DMS53 treated with DMSO at 0.1 percent for 48 hours (cell line): ENCODE measurements around the gene SEC22C.
"Not testable (repeated sequence)": the region's sequence is repeated elsewhere in the genome, so short reads cannot be mapped to it uniquely, and the experiment has no call there.

Source experiments
- DNase-seq: peaks from one replicate; lab custom pipeline; 2025; ENCODE audit not compliant: unreplicated experiment; lab: John Stamatoyannopoulos, UW

Gene SEC22C, protein sequence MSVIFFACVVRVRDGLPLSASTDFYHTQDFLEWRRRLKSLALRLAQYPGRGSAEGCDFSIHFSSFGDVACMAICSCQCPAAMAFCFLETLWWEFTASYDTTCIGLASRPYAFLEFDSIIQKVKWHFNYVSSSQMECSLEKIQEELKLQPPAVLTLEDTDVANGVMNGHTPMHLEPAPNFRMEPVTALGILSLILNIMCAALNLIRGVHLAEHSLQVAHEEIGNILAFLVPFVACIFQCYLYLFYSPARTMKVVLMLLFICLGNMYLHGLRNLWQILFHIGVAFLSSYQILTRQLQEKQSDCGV

DNA sequence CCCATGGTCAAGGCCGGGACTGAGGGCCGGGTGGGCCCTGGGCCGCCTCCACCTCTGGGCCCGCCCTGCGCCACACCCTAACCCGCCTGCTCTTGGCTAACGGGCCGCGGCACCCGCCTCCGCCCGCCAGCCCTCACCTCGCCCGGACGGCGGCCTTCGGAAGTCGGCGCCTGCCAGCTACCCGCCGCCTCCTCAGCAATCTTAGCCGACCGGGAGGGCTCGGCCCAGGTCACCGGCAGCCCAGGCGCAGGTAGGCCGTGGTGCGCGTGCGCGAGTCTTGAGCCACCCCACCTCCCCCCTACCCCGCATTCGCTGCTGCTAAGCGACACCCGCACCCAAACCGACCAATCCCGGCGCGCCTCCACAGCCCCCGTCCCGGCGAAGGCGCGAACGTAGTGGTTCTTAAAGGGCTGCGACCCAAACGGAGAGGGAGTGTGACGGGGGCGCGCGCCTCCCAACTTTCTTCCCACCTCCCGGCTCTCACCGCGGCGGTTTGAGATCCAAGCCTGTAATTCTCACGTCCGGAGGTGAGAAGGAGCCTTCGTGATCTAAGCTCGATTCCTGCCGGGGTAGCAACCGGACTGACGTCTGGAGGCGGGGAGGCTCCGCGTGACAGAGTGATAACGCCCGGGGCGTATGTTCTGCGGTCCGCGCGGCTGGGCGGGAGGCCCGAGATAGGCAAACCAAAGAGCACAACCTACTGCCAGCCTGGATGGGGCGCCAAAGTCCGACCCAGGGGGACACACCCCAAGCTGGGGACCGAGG lies at the start of gene SEC22C:
Gene SEC22C, minus strand, starts transcription at position 259 of the 765 bp plus-strand sequence. CDS start 12,921 bp downstream, outside the sequence.
- DNase-seq, result peak; percentile 27

DNA sequence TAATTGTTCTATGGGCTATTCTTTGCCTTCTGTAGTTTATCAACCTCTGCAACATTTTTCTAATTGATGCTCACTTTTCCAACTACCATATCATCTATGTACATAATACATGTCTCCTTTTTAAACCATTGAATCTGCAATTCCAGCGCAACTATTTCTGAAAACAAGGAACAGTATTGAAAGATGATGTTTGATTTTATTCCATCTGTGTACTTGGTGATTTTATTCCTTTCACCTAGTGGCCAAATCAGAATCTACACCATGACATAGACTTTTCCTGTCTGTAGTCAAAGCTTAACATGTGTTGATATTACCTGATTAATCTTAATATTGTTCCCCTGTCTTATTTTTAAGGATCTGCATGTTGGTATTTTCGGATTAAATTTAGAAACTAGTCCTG lies 31.7 kb upstream of the SEC22C start:
- DNase-seq, result no peak

DNA sequence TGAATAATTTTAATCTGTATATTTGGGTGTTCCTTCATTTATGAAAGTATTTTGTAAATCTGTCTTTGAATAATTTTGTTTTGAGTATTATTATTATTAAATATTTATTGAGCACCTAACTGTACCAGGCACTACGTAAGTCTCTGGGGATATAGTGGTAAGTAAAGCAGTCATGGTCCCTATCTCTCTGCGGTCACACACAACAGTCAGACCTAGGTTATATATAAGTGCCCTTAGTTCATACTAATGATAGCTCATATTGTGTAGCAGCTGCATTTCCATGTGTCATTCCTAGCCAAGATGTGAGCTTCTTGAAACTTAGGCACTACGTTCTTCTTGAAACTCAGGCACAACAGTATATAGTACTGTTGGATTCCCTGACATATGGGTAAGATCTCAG lies 31.2 kb upstream of the SEC22C start:
- no peak for DNase-seq

DNA sequence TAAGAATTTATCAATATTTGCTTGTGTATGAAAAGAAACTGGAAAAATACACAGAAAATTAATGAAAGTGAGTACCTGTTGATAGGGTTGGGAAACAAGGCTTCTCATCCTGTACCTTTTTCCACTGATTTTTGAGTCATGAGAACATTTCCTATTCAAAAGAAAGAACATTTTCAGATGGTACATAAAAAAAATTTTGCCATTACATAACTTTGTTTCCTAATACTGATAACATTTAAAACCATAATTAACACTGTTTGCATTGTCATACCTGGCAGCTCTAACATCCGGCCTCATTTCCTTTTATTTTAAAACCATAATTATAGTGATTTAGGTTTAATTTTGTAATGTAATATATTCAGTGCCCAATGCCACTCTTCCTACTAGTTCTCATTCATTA lies 30.4 kb upstream of the SEC22C start:
- DNase-seq, result no peak

DNA sequence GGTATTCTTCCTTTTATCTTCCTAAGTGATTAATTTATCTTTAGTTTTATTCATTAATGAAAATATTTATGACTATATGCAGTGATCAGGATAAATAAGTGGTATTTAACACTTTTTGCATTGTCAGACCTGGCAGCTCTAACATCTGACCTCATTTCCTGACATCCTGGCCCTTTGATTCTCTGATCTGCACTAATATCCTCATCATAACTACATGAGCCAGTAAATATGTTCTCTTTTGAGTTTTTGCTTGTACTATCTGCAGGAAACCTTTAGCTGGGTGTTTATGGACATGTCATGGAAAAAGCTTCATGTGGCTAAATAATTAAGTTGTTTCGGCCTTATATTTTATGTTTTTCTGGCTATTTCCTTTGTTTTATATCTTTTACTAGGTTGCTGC lies 29.2 kb upstream of the SEC22C start:
- no peak for DNase-seq

DNA sequence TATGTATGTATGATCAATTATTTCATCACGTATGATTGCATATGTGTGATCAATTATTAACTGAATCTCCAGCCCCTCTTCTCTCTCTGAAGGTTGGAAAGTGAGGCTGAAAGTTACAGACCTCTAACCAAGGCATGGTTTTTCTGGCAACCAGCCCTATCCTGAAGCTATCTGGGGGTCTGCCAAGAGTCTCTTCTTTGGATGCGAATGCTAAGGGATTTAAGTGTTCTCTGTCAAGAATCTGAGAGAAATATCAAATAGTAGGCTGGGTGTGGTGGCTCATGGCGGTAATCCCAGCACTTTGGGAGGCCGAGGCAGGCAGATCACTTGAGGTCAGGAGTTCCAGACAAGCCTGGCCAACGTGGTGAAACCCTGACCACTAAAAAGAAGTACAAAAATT lies 26.8 kb upstream of the SEC22C start:
- no peak for DNase-seq

DNA sequence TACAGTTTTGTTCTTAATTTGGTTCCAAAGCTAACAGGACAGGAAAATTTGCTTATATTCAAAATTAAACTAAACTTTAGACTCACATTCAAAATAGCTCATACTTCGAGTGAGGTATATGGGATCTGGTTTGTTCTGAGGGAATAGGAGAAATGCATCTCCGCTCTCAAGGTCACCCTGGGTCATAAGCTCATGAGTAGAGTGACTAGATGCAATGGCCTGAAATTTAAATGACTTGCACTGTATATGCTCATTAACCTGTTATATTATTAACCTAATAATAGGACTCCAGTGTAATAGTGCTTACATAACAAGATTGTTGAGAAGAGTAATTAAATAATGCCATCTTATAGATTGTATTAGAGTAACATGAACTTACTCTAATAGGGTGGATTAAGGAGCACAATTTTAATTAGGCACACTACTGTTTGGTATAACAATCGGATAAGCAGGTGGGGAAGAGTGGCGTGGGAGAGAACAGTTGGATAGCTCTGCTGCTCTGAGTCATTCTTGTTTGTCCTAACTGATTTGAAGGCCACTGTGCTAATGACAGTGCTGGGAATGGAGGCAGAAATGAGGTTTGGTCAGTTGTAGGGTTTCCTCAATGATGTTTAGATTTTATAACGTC lies 23.9 kb upstream of the SEC22C start:
- no peak for DNase-seq

DNA sequence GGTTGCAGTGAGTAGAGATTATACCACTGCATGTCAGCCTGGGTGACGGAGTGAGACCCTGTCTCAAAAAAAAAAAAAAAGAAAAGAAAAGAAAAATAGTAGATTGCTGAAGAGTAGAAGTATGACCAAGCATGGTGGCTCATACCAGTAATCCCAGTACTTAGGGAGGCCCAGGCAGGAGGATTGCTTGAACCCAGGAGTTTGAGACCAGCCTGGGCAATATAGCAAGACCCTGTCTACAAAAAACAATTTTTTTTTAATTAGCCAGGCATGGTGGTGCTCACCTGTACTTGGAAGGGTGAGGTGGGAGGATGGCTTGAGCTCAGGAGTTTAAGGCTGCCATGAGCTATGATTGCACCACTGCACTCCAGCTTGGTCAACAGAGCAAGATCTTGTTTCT lies 21.2 kb upstream of the SEC22C start:
- no peak for DNase-seq

DNA sequence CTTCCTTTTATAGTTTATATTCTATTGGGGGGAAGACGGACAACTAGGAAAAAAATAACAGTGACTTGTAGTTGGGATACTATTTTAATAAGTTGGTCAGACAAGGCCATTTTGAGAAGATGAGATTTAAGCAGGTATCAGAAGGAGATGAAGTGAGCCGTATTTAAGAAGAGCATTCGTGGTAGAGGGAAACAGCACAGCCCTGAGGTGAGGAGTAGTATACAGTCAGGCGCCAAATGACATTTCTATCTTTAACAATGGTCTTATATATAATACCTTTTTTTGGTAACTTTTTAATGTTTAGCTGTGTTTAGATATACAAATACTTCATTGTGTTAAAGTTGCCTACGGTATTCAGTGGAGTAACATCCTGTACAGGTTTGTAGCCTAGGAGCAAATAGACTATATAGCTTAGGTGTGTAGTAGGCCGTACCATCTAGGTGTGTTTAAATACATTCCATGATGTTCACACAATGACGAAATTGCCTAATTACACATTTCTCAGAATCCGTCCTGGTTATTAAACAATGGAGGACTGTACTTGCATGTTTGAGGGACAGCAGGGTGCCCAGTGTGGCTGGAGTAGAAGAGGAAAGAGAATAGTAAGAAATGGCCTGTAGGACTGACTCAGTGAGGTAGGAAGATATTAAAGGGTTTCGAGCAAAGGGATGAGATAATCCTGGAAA lies 20.3 kb upstream of the SEC22C start:
- DNase-seq, result no peak

DNA sequence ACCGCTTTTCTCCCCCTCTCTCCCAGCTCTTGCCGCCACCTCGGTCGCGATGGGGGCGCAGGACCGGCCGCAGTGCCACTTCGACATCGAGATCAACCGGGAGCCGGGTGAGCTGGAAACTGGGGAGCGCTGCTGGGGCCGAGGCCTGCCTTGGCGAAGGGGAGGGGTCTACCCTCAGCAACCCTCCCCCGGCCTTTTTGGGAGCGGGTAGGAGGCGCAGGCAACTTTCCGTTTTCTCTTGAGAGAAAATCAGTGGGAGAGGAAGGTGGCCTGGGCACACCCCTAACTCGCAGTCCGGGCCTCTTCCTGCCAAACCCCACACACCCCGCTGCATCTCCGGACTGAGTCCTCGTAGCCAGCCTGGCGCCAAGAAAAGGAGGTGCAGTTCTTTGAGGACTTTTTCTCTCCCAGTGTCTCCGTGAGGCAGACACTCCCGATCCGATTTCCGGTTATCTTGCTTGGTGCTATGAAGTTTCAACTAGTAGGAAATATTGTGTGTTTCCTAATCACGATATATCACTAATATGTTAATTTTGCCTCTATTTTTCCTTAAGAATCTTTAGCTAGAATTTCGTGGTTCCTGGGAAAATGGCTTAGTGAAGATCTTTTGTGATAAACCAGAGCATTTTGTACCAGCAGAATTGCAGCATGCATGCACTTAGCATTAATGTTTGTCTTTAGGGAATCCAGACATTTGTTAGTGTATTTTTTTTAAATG lies 19.4 kb upstream of the SEC22C start:
- DNase-seq, result no peak

DNA sequence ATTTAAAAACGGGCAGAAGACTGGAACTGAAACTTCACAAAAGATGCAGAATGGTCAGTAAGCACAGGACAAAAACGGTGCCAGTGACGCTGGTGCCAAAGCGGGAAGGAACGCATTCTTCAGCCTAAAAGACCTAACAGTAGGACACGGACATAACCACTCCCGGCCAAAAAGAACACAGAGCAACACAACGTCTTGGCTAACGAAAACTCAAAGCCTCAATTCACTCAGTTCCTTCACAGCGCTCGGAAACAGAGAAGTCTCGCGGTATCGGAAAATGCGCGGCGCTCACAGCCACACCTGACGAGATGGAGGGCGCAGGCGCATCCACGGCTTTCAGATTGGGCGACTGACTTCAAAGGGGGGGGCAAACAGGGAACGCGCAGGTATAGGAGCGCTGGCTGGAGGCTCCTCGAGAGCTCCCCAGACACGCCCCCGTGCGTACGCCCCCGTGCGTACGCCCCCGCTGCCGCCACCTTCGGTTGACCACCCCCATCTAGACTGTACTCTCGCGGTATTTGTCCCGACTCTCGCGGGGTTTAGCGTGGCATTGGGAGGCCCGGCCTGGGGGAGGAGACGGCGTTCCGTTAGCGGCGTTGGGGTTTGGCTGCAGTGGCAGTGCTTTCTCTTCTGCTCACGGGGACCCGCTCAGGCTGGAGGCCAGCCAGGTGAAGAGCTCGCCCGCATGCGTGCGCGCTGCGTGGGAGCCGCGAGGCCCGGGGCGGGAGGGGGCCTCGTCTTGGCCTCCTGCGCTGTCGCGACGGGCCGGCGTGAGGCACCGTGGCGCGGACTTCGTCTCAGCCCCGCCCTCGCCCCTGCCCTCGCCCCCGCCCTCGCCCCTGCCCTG lies 18.6 kb upstream of the SEC22C start, which contains the start of gene NKTR:
Gene NKTR, plus strand, starts transcription at position 576 of the 847 bp plus-strand sequence. CDS start 321 bp downstream, outside the sequence.
- peak; percentile 75 for DNase-seq

DNA sequence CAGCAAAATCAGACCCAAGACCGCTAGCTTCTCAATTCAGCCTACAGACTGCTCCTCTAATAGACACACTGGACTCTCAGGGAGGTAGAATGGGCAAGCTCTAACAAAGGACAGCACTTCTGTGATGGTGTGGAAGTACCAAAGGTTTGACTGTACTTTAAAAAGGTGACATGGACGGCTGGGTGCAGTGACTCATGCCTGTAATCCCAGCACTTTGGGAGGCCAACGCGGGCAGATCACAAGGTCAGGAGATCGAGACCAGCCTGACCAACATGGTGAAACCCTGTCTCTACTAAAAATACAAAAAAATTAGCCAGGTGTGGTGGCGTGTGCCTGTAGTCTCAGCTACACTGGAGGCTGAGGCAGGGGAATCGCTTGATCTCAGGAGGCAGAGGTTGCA lies 15.3 kb upstream of the SEC22C start:
- not testable (repeated sequence) for DNase-seq

DNA sequence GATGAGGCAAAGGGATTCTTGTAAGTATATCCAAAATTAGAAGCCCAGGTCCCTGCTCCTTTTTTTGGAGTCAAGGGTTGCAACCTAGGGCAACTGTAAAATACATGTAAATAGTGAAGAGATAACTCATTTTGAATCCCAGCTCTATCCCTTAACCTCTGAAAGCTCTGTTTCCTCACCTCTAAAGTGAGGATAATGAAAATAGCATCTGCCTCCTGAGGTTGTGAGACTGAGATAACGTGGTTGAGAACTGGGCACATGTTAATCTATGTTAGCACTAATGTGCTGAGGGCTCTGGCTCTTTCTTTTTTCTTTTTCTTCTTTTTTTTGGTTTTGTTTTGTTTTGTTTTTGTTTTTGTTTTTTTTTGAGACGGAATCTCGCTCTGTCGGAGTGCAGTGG lies 13.9 kb upstream of the SEC22C start:
- no peak for DNase-seq

DNA sequence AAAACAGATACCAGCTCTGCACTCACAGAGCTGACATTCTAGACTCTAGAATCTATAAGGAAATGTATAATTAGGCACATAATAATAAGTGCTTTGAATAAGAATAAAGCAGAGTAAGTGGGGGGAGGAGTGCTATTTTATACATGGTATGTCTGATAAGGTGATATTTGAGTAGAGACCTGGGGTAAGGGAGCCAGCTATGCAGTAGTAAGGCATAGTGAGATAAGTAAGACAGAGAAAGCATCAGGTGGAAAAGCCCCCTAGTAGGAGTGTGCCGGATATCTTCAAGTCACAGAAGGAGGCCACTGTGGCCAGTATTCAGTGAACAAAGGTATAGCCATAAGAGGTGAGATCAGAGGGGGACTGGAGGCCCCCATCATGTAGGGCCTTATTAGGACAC lies 11.9 kb upstream of the SEC22C start:
- DNase-seq, result no peak

DNA sequence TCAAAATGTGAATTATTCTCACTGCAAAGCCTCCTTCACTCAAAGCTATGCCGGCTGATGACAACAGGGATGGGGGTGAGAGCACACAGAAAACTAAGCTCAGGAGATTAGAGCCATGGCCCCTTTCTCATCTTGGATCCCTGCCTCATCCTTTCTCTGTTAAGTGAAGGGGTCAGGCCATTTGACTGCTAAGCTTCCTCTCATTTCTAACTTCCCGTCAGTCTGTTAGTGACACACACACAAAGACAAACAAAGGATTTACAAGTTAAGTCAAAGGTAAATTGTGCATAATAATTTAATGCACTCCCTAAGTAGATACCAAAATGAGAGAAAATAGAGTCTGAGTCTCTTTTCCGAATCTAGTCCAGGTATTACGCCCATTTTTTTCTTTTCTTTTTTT lies 10.0 kb upstream of the SEC22C start:
- no peak for DNase-seq

DNA sequence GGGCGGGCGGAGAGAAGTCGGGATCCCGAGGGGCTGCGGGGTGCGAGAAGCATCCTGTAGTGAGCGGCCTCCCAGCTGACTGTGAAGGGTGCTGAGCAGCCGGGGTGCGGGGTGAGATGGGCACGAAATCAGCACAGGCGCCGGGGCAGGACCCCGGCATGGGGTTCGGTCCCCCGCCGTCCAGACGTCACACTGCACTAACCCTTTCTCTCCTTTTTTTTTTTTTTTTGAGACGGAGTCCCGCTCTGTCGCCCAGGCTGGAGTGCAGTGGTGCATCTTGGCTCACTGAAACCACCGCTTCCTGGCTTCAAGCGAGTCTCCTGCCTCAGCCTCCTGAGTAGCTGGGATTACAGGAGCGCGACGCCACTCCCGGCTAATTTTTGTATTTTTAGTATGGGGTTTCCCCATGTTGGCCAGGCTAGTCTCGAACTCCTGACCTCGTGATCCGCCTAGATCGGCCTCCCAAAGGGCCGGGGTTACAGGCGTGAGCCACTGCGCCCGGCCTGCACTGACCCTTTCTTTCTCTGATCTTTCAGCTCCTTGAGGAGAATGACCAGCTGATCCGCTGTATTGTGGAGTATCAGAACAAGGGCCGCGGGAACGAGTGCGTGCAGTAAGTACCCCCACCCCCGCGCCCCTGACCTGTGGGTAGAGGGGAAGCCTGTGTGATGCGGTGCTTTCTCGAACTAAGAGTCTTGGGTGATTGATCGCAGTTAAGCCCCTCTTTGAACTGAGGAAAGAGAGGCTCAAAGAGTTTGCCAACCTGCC lies 9.4 kb upstream of the SEC22C start:
- DNase-seq, result no peak

DNA sequence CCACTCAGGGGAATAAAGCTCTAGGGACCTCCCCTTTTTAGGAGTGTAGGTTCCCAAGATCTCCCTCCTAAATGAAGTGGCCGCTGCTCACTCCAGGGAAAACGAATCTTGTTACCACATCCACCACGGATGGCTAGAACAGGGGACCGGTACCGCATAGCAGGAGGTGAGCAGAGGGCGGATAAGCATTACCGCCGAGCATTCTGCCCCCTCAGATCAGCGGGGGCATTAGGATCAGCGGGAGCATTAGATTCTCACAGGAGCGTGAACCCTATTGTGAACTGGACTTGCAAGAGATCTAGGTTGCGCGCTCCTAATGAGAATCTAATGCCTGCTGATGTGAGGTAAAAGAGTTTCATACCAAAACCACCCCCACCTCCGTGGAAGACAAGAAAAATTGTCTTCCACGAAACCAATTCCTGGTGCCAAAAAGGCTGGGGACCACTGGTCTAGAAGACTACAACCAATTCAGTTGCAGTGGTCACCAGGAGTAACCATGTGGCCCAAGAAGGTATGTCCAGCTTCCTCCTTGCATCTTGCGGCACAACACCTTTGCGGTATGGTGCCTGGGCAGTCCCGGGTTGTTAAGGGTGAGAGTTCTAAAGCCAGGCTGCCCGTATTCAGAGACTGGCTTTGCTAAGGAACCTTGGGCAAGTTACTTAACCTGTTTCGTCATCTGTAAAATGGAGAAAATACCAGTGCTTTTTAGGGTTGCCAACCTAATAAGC lies 7.8 kb upstream of the SEC22C start:
- no peak for DNase-seq

DNA sequence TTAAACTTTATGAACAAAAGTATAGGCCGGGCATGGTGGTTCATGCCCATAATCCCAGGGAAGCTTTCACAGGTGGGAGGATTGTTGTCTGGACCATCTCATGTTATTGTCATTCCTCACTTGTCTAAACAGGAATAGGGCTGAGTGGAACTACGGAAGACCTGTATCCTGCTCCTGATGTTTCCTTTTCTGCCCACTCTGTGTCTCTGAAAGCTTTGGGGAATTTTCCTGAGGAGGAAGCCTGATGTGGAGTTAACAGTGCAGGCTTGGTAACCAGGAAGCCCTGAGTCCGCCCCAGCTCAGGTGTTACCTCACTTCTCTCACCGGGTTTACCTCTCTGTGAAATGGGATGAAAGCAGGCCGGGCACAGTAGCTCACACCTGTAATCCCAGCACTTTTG lies 6.9 kb upstream of the SEC22C start:
- no peak for DNase-seq
